Bronchus fibroblast of lung (primary cell): ENCODE measurements around the gene ZNF799. TPM values are rescaled to one million over a fixed set of nuclear protein-coding genes. Genes with fewer than 3 reads are reported as not detected.

Experiments
- total RNA-seq: library from RNA; depleted of rRNA; stranded (reverse); fragments of >200 nt; gene quantifications from 2 replicates; pipeline ENCODE4 v1.2.3, GENCODE V29; 2015

The ZNF799 gene
- 1.0 and 1.3 TPM in 2 replicates for total RNA-seq

DNA sequence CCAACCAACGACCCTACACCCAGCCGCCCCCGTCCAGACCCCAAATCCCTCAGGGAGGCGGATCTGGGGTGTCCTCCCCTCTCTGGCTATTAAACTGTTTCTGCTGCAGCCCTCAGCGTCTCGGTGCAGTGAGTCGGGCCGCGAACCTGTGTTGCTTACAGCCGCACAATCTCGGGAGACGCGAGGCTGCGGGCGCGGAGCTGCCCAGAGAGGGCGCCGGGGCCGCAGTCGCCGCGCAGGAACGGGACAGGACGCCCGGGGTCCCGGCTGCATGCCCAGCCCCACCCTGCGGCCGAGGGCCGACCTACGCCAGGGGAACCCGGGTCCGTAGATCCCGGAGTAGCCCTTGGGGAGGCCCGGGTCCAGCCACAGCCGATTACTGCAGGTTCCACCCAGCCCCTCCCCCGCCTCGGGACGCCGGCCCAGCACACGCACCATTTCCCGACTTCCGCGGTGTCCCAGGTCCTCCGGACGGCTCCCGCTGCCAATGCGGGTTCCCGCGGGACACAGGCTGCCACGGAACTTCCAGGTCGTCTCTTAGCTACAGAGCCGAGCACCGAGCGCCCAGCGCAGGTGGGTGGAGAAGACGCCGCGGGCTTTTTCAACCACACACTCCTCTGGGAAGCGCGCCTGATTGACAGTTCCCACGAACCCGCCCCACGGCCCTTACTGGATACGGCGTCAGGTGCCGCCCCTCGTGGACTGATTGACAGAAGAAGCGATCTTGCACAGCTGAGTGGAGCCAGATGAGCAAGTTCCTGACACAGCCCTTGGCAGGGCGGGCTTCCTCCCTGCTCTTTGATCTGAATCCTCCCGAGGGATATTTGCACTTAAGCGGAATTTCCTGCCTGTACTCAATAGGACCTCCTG is at the start of gene ZNF799:
ZNF799 (minus strand) TSS at position 639 of the 870 bp plus-strand sequence; CDS start at position 438, 201 bp downstream.

DNA sequence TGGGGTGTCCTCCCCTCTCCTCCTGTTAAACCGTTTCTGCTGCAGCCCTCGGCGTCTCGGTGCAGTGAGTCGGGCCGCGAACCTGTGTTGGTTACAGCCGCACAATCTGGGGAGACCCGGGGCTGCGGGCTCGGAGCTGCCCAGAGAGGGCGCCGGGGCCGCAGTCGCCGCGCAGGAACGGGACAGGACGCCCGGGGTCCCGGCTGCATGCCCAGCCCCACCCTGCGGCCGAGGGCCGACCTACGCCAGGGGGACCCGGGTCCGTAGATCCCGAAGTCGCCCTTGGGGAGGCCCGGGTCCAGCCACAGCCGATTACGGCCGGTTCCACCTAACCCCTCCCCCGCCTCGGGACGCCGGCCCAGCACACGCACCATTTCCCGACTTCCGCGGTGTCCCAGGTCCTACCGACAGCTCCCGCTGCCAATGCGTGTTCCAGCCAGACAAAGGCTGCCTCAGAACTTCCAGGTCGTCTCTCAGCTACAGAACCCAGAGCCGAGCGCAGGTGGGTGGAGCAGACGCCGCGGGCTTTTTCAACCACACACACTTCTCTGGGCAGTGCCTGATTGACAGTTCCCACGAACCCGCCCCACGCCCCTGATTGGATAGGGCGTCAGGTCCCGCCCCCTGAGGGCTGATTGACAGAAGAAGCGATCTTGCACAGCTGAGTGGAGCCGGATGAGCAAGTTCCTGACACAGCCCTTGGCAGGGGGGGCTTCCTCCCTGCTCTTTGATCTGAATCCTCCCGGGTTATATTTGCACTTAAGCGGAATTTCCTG is 39.7 kb upstream of the ZNF799 start, which contains the start of gene ZNF443:
ZNF443 (minus strand) TSS at position 481 of the 776 bp plus-strand sequence; CDS start at position 374, 107 bp downstream.

DNA sequence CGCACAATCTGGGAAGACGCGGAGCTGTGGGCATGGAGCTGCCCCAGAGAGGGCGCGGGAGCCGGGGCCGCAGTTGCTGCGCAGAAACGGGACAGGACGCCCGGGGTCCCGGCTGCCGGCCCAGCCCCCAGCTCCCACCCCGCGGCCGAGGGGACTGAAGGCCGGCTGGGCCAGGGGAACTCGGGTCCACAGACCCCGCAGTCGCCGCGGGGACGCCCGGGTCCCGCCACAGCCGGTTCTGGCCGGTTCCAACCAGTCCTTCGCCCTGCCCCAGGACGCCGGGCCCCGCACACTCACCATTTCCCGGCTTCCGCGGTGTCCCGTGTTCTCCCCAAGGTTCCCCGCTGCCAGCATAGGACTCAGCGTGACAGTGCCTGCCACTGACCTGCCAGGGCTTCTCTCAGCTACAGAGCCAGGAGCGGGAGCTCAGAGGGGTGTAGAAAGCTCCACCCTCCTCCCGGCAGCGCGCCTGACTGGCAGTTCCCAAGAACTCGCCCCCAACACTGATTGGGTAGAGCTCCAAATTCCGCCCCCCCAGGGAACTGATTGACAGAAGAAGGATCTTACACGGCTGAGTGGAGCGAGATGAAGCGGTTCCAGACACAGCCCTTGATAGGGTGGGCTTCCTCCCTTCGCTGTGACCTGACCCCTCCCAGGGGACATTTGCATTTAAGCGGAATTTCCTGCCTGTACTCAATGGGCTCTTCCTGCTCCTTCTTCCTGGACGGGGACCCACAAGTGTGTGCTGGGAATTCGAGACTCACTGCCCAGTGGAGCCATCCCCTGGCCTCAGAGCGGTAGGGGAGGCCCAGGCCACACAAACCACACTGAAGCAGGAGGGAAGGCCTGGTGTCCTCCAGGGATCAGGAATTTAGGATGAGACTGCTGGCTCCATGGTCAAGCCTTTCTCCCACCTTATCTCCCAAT is 35.6 kb downstream of the ZNF799 start, which contains the start of gene ZNF442:
ZNF442 (minus strand) TSS at position 448 of the 927 bp plus-strand sequence. CDS start 2,052 bp downstream, outside the sequence.

Other genes starting within 250 kb of the ZNF799 start
- gene ZNF625, start 244.5 kb downstream of the ZNF799 start, total RNA-seq, result 3.7 TPM in 2 replicates
- 1.5 and 2.2 TPM in 2 replicates for gene ZNF136, start 238.2 kb downstream of the ZNF799 start, total RNA-seq
- gene ZNF44, start 106.4 kb downstream of the ZNF799 start, total RNA-seq, result 2.4 and 3.1 TPM in 2 replicates
- 1.5 and 2.4 TPM in 2 replicates for gene ZNF563, start 67.6 kb downstream of the ZNF799 start, total RNA-seq
- 1.0 and 1.8 TPM in 2 replicates for gene ZNF442, start 35.6 kb downstream of the ZNF799 start, total RNA-seq
- 0.89 and 1.0 TPM in 2 replicates for gene ZNF443, start 39.8 kb upstream of the ZNF799 start, total RNA-seq
- 1.2 and 1.8 TPM in 2 replicates for gene ZNF709, start 83.5 kb upstream of the ZNF799 start, total RNA-seq
- 3.7 and 4.0 TPM in 2 replicates for gene ZNF564, start 150.2 kb upstream of the ZNF799 start, total RNA-seq
- 5.6 and 5.7 TPM in 2 replicates for gene ZNF490, start 209.5 kb upstream of the ZNF799 start, total RNA-seq
- gene ZNF791, start 209.6 kb upstream of the ZNF799 start, total RNA-seq, result 5.5 and 5.8 TPM in 2 replicates